Inflammatory macrophage treated with lipopolysaccharide for 4 hours (primary cell): ENCODE measurements around the gene NLRC3.
"Not testable (repeated sequence)": the region's sequence is repeated elsewhere in the genome, so short reads cannot be mapped to it uniquely, and the experiment has no call there.

ENCODE experiments used
- DNase-seq: peaks from one replicate; pipeline ENCODE4 v3.0.0-alpha.2; 2020

NLRC3 gene

GRCh38 chr16:3577302-3577752 lies at the start of gene NLRC3:
NLRC3 (minus strand) TSS chr16:3577403; CDS start chr16:3565036, 12,367 bp downstream.
- no peak for DNase-seq

GRCh38 chr16:3625911-3626732 lies 48.9 kb upstream of the NLRC3 start:
- peak; percentile 68 for DNase-seq

- DNase-seq, result no peak
Measured at GRCh38 chr16:3625331-3625730, 48.1 kb upstream of the NLRC3 start.

- no peak for DNase-seq
Measured at GRCh38 chr16:3623642-3624041, 46.4 kb upstream of the NLRC3 start.

GRCh38 chr16:3618769-3619141 lies 41.6 kb upstream of the NLRC3 start:
- peak; percentile 72 for DNase-seq

- DNase-seq, result no peak
Measured at GRCh38 chr16:3612510-3613466, 35.6 kb upstream of the NLRC3 start.

- peak; percentile 96 for DNase-seq
Measured at GRCh38 chr16:3611146-3611975, 34.2 kb upstream of the NLRC3 start, which contains the start of gene SLX4. SLX4 (minus strand) TSS chr16:3611606; CDS start chr16:3608964, 2,642 bp downstream.

- DNase-seq, result peak; percentile 7
Measured at GRCh38 chr16:3610698-3611145, 33.5 kb upstream of the NLRC3 start.

- DNase-seq, result peak; percentile 68
Measured at GRCh38 chr16:3609895-3610697, 32.9 kb upstream of the NLRC3 start.

- not testable (repeated sequence) for DNase-seq
Measured at GRCh38 chr16:3608976-3609375, 31.8 kb upstream of the NLRC3 start.

- DNase-seq, result no peak
Measured at GRCh38 chr16:3608069-3608468, 30.9 kb upstream of the NLRC3 start.

- no peak for DNase-seq
Measured at GRCh38 chr16:3607634-3608033, 30.4 kb upstream of the NLRC3 start.

- no peak for DNase-seq
Measured at GRCh38 chr16:3607161-3607560, 30.0 kb upstream of the NLRC3 start.

GRCh38 chr16:3606441-3606840 lies 29.2 kb upstream of the NLRC3 start:
- DNase-seq, result no peak

- DNase-seq, result no peak
Measured at GRCh38 chr16:3602320-3602653, 25.1 kb upstream of the NLRC3 start.

- no peak for DNase-seq
Measured at GRCh38 chr16:3601614-3602319, 24.6 kb upstream of the NLRC3 start.

GRCh38 chr16:3599922-3600321 lies 22.7 kb upstream of the NLRC3 start:
- no peak for DNase-seq

GRCh38 chr16:3599121-3599520 lies 21.9 kb upstream of the NLRC3 start:
- no peak for DNase-seq

- DNase-seq, result no peak
Measured at GRCh38 chr16:3598236-3598635, 21.0 kb upstream of the NLRC3 start.

- DNase-seq, result no peak
Measured at GRCh38 chr16:3597676-3598075, 20.5 kb upstream of the NLRC3 start.

GRCh38 chr16:3597226-3597625 lies 20.0 kb upstream of the NLRC3 start:
- DNase-seq, result no peak
